Activated CD8-positive, alpha-beta memory T cell treated with anti-CD3 and anti-CD28 coated beads, Interleukin-2, amount 50 U/mL, for 48 hours (primary cell): ENCODE data around the gene SAPCD1.

Experiments
- DNase-seq: peaks from one replicate; pipeline ENCODE4 v3.0.0-alpha.2; 2020

The SAPCD1 gene

GRCh38 chr6:31758281-31758680 is 4.2 kb upstream of the SAPCD1 start:
- DNase-seq, result no peak

GRCh38 chr6:31760790-31761189 is 1.7 kb upstream of the SAPCD1 start:
- DNase-seq, result no peak

- DNase-seq, result no peak
Measured at GRCh38 chr6:31761343-31761742, 1.1 kb upstream of the SAPCD1 start.

- no peak for DNase-seq
Measured at GRCh38 chr6:31762878-31763618, 592 bp downstream of the SAPCD1 start.

GRCh38 chr6:31763619-31763940 is 1.1 kb downstream of the SAPCD1 start:
- DNase-seq, result no peak

GRCh38 chr6:31764198-31764597 is 1.7 kb downstream of the SAPCD1 start:
- no peak for DNase-seq

GRCh38 chr6:31765559-31765909 is 3.1 kb downstream of the SAPCD1 start:
- no peak for DNase-seq

- no peak for DNase-seq
Measured at GRCh38 chr6:31765910-31766794, 3.7 kb downstream of the SAPCD1 start.

- DNase-seq, result no peak
Measured at GRCh38 chr6:31767096-31767645, 4.7 kb downstream of the SAPCD1 start.

- no peak for DNase-seq
Measured at GRCh38 chr6:31768363-31769257, 6.2 kb downstream of the SAPCD1 start.

- DNase-seq, result peak; percentile 93
Measured at GRCh38 chr6:31769684-31770371, 7.4 kb downstream of the SAPCD1 start.

- DNase-seq, result no peak
Measured at GRCh38 chr6:31770860-31771259, 8.4 kb downstream of the SAPCD1 start.

- no peak for DNase-seq
Measured at GRCh38 chr6:31771992-31772358, 9.5 kb downstream of the SAPCD1 start.

- DNase-seq, result no peak
Measured at GRCh38 chr6:31775184-31775583, 12.7 kb downstream of the SAPCD1 start.

- no peak for DNase-seq
Measured at GRCh38 chr6:31775633-31776484, 13.4 kb downstream of the SAPCD1 start.

- no peak for DNase-seq
Measured at GRCh38 chr6:31776485-31776988, 14.1 kb downstream of the SAPCD1 start.

- peak; percentile 89 for DNase-seq
Measured at GRCh38 chr6:31776989-31777666, 14.7 kb downstream of the SAPCD1 start, which contains the start of gene VWA7. TSS of gene VWA7 (minus strand) at chr6:31777328. CDS start at chr6:31776779, 549 bp downstream.

GRCh38 chr6:31777667-31778050 is 15.2 kb downstream of the SAPCD1 start:
- DNase-seq, result no peak

GRCh38 chr6:31778193-31778592 is 15.7 kb downstream of the SAPCD1 start:
- DNase-seq, result no peak
